Measurements from ENCODE around the gene PIGK. TPM values are rescaled to one million over a fixed set of nuclear protein-coding genes. Genes with fewer than 3 reads are reported as not detected.

The PIGK gene
- polyA plus RNA-seq, 3 donors = 4.0 to 24.7 (median 19.4) TPM

GRCh38 chr1:77253211-77253610, 34.0 kb upstream of the PIGK start:
- Histone ChIP-seq H3K27me3 (ENCODE audit: control insufficient read depth in 2 of 2, insufficient read depth in 2 of 2, low read length in 2 of 2) (no peaks in the 10 kb centered on the region), H3K36me3 (replicated peaks in 1 of 2; ENCODE audit: control insufficient read depth in 1 of 2, insufficient read depth in 2 of 2, low read length in 2 of 2) (peaks cover 0 to 5% of the 10 kb centered on the region in 2 donors), H4K20me1 (ENCODE audit: insufficient read depth, low read length) (no peaks in the 10 kb centered on the region), H2AFZ (ENCODE audit: insufficient read depth, low read depth, low read length, poor library complexity, severe bottlenecking) (no peak overlapping the region), H3K27ac (ENCODE audit: low read depth in 1 of 2, low read length in 2 of 2) (no peak overlapping the region), H3K4me1 (ENCODE audit: control insufficient read depth in 1 of 2, insufficient read depth in 2 of 2, low read length in 2 of 2) (no peaks in the 10 kb centered on the region), H3K9me3 (replicated peaks in 1 of 2; ENCODE audit: control insufficient read depth in 1 of 2, insufficient read depth in 1 of 2, low read length in 2 of 2) (peaks cover 11 to 20% of the 10 kb centered on the region in 2 donors), H3K9ac (ENCODE audit: insufficient read depth, low read length, poor library complexity, severe bottlenecking) (no peak overlapping the region), H3K4me2 (replicated peaks; ENCODE audit: extremely low read depth, low read length, poor library complexity, severe bottlenecking) (no peak overlapping the region), H3K79me2 (ENCODE audit: insufficient read depth, low read length) (no peaks in the 10 kb centered on the region), H3K4me3 (replicated peaks in 1 of 3; ENCODE audit: low read depth in 2 of 3, low read length in 3 of 3) (no peak overlapping the region)
- intact Hi-C loops (cut with micrococcal nuclease) = no loop called here
- DNase-seq = no peak
- Mint-ChIP-seq H3K9me3 (peaks cover 18 to 58% (median 39%) of the 10 kb centered on the region in 7 donors), H3K27ac (no peak overlapping the region), H3K4me3 (no peak overlapping the region), H3K36me3 (peaks cover 0 to 3% of the 10 kb centered on the region in 2 donors), H3K4me1 (no peaks in the 10 kb centered on the region), H3K27me3 (ENCODE audit: low read depth in 3 of 3) (peaks cover 0 to 2% (median 0%) of the 10 kb centered on the region in 3 donors)
- TF ChIP-seq, protein P1, sequence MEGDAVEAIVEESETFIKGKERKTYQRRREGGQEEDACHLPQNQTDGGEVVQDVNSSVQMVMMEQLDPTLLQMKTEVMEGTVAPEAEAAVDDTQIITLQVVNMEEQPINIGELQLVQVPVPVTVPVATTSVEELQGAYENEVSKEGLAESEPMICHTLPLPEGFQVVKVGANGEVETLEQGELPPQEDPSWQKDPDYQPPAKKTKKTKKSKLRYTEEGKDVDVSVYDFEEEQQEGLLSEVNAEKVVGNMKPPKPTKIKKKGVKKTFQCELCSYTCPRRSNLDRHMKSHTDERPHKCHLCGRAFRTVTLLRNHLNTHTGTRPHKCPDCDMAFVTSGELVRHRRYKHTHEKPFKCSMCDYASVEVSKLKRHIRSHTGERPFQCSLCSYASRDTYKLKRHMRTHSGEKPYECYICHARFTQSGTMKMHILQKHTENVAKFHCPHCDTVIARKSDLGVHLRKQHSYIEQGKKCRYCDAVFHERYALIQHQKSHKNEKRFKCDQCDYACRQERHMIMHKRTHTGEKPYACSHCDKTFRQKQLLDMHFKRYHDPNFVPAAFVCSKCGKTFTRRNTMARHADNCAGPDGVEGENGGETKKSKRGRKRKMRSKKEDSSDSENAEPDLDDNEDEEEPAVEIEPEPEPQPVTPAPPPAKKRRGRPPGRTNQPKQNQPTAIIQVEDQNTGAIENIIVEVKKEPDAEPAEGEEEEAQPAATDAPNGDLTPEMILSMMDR (IDR thresholded peaks at IDR 0.05) = no peak
- no CpG with 5 or more reads among the region's 1 CpG for WGBS (ENCODE audit: insufficient coverage)

- Histone ChIP-seq H3K4me2 (replicated peaks; ENCODE audit: extremely low read depth, low read length, poor library complexity, severe bottlenecking) (no peak overlapping the region), H3K79me2 (ENCODE audit: insufficient read depth, low read length) (no peaks in the 10 kb centered on the region), H2AFZ (ENCODE audit: insufficient read depth, low read depth, low read length, poor library complexity, severe bottlenecking) (no peak overlapping the region), H3K27ac (ENCODE audit: low read depth in 1 of 2, low read length in 2 of 2) (no peak overlapping the region), H4K20me1 (ENCODE audit: insufficient read depth, low read length) (no peaks in the 10 kb centered on the region), H3K9me3 (replicated peaks in 1 of 2; ENCODE audit: control insufficient read depth in 1 of 2, insufficient read depth in 1 of 2, low read length in 2 of 2) (peaks cover 18 to 29% of the 10 kb centered on the region in 2 donors), H3K4me3 (replicated peaks in 1 of 3; ENCODE audit: low read depth in 2 of 3, low read length in 3 of 3) (no peak overlapping the region), H3K27me3 (ENCODE audit: control insufficient read depth in 2 of 2, insufficient read depth in 2 of 2, low read length in 2 of 2) (no peaks in the 10 kb centered on the region), H3K36me3 (replicated peaks in 1 of 2; ENCODE audit: control insufficient read depth in 1 of 2, insufficient read depth in 2 of 2, low read length in 2 of 2) (peaks cover 0 to 5% of the 10 kb centered on the region in 2 donors), H3K9ac (ENCODE audit: insufficient read depth, low read length, poor library complexity, severe bottlenecking) (no peak overlapping the region), H3K4me1 (ENCODE audit: control insufficient read depth in 1 of 2, insufficient read depth in 2 of 2, low read length in 2 of 2) (no peaks in the 10 kb centered on the region)
- H3K4me1 Mint-ChIP-seq = no peaks in the 10 kb centered on the region
- H3K27ac Mint-ChIP-seq = no peak overlapping the region
- WGBS (ENCODE audit: insufficient coverage) = no CpG with 5 or more reads among the region's 1 CpG
- peaks cover 25 to 72% (median 52%) of the 10 kb centered on the region in 7 donors for H3K9me3 Mint-ChIP-seq
- no peak overlapping the region for H3K4me3 Mint-ChIP-seq
- peaks cover 0 to 6% of the 10 kb centered on the region in 2 donors for H3K36me3 Mint-ChIP-seq
- H3K27me3 Mint-ChIP-seq (ENCODE audit: low read depth in 3 of 3) = peaks cover 0 to 4% (median 1%) of the 10 kb centered on the region in 3 donors
- intact Hi-C loops (cut with micrococcal nuclease) = no loop called here
- TF ChIP-seq, protein P1 (IDR thresholded peaks at IDR 0.05) = no peak
- no peak for DNase-seq
These were observed 30.9 kb upstream of the PIGK start for GRCh38 chr1:77250126-77250525.
